Brain microvascular endothelial cell (primary cell): ENCODE results near the gene LRRC10B.
A peak's percentile ranks its signal among the peaks of the same experiment; 100 is the strongest.

Source experiments
- DNase-seq: peaks from one replicate; pipeline ENCODE4 v3.0.0-alpha.2; 2020
- H3K27ac ChIP-seq: fragments of 250-450 bp; sonication (Bioruptor Pico); 2 replicates; pipeline ENCODE4 v1.5.1; 2020; ENCODE audit warnings: mild to moderate bottlenecking, moderate library complexity
- H3K27me3 ChIP-seq: fragments of 250-450 bp; sonication (Bioruptor Pico); replicated peaks from 2 replicates; pipeline ENCODE4 v1.5.1; 2020; ENCODE audit warnings: mild to moderate bottlenecking
- H3K36me3 ChIP-seq: fragments of 250-450 bp; sonication (Bioruptor Pico); replicated peaks from 2 replicates; pipeline ENCODE4 v1.5.1; 2020; ENCODE audit warnings: mild to moderate bottlenecking
- H3K4me3 ChIP-seq: 2 replicates; pipeline ENCODE4 v1.5.1; 2011; ENCODE audit warnings: low read depth, mild to moderate bottlenecking, control low read depth, low read length, moderate library complexity
- in situ Hi-C: cut with HindIII; loops from 2 replicates; pipeline ENCODE4 v1.10.0; 2017; ENCODE audit warnings: low sequenced_read_pairs, low pct_ligation_motif_present
- TF ChIP-seq, protein P1 (sequence below): IDR thresholded peaks from 2 replicates; pipeline ENCODE4 v1.5.1; 2011; ENCODE audit warnings: low read depth, mild to moderate bottlenecking, moderate library complexity, low read length, control low read depth, inconsistent platforms; ENCODE audit errors: missing control alignments

LRRC10B gene

DNA sequence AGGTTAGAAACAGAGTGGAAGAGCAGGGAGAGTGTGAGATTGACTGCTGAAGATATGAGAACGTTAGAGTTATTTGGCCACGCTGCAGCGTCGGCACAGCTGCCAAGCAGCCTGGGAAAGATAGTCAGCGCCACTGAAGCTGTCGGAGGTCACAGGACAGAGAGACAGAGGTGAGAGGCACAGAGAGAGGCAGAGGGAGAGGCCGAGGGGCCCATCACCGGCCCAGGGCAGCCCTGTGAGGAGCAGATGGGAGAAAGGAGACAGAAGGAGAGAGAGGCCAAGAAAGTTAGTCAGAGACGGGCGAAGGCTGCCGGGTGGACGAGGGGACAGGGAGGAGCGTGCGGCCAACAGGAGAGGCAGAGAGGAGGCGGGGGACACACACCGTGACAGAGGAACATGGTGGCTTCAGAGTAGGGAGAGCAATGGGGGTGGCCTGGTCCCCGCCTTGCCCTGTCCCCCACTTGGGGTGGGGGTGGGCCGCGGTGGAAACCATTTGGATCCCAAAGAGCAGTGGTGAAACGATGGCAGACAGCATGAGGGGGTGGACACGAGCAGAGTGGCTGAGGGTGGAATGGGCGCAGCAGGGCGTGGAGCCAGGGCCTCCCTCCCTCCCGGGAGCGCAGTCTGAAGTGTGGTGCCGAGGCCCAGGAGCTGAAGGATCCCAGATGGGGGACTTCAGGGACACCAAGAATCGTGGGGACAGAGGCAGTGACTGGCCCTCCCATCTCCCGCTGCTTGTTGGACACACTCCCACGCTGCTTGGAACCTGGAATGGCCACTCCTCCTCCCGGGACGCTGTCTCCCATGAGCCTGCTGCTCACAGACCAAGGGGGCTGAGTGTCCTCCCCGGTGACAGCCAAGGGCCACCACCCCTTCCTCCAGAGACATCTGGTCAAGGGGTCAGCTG is 26.6 kb downstream of the LRRC10B start:
- in situ Hi-C loops, result no loop called here
- TF ChIP-seq, protein P1, sequence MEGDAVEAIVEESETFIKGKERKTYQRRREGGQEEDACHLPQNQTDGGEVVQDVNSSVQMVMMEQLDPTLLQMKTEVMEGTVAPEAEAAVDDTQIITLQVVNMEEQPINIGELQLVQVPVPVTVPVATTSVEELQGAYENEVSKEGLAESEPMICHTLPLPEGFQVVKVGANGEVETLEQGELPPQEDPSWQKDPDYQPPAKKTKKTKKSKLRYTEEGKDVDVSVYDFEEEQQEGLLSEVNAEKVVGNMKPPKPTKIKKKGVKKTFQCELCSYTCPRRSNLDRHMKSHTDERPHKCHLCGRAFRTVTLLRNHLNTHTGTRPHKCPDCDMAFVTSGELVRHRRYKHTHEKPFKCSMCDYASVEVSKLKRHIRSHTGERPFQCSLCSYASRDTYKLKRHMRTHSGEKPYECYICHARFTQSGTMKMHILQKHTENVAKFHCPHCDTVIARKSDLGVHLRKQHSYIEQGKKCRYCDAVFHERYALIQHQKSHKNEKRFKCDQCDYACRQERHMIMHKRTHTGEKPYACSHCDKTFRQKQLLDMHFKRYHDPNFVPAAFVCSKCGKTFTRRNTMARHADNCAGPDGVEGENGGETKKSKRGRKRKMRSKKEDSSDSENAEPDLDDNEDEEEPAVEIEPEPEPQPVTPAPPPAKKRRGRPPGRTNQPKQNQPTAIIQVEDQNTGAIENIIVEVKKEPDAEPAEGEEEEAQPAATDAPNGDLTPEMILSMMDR, result no peak
- DNase-seq, result no peak
- Histone ChIP-seq H3K4me3 (no peak overlapping the region), H3K27me3 (peaks cover 8% of the 10 kb centered on the region), H3K27ac (no peak overlapping the region), H3K36me3 (no peaks in the 10 kb centered on the region)

DNA sequence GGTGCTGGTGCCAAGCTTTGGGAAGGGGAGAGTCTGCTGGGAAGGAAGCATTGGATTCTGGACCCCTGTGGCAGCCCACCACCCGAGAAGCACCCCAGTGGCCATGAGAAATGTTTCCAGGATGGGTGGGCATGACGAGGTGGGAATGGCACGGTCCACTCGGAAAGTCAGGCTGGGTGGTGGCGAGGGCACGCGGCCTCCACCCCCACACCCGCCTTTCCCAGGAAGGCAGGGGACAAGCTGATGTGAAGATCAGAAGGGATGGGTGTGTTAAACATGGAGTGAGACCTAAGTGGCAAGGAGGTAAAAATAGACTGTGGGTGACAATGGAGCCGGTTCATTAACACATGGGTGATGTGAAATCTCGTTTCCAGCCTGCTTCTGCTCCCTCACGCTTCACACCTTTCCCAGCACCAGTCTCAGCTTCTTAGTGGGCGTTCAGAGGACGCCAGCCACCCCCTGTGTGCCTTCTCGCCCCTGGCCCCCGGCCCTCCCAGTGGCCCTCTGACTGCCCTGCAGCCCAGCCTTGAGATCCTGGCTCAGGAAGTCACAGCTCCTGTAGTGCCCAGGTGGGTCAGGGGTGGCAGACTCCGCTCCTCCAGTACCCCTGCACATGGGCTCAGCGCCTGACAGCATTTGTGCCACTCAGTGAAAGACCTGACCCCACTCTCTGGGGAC is 27.6 kb downstream of the LRRC10B start:
- DNase-seq, result no peak
- no peak overlapping the region for H3K27ac ChIP-seq
- peaks cover 10% of the 10 kb centered on the region for H3K27me3 ChIP-seq

DNA sequence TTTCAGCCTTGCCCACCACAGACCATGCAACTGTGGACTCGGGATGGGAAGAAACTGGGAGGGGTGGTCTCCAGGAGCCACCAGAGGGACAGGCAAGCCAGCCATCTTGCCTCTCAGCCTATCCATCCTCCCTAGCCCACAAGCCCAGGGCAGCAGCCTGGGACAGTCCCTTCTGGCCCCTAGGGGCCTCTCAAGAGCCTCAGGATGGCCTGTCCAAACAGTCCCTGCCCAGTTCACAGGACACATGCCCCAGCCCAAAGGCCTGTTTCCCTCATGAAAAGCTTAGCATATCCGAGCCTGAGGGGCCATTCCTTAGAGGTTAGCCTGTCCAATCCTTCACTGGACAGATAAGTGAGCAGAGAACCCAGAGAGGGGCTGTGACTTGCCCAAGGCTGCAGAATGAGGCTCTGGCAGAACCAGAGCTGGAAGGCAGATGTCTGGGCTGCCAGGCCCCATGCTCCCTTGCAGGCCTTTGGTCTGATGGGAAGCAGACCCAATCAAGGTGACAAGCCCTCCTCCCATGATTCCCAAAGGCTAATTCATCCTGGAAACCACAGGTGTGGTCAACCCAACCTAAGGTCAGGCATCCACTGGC is 28.2 kb downstream of the LRRC10B start:
- DNase-seq, result no peak
- Histone ChIP-seq H3K4me3 (no peak overlapping the region), H3K27me3 (peaks cover 10% of the 10 kb centered on the region), H3K27ac (no peak overlapping the region), H3K36me3 (no peaks in the 10 kb centered on the region)
- in situ Hi-C loops, result no loop called here
- TF ChIP-seq, protein P1, result peak; percentile 1

More for the DNA sequence above, 27.6 kb downstream of the LRRC10B start:
- in situ Hi-C loops, result no loop called here
- no peaks in the 10 kb centered on the region for H3K36me3 ChIP-seq
- TF ChIP-seq, protein P1, result no peak
- no peak overlapping the region for H3K4me3 ChIP-seq

DNA sequence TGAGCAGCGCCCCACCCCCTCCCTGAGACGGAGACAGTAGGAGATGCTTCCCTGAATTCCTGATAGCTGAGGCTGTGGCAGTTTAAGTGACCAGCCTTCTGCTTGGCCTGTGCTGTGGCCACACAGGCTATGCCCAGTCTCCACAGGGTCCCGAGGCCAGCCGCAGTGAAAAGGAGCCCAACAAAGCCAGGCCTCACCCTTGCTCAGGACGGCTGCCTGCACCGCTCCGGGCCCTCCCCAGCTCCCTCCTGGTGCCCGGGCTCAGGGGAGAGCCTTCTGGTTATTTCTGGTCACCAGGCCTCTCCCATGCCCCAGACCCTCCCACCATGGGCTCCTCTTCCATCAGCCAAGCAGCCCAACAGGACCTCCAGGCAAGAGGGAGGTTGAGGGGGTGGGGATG is 28.8 kb downstream of the LRRC10B start:
- H3K4me3 ChIP-seq, result no peak overlapping the region
- H3K27me3 ChIP-seq, result peaks cover 10% of the 10 kb centered on the region
- no peaks in the 10 kb centered on the region for H3K36me3 ChIP-seq
- in situ Hi-C loops, result no loop called here
- no peak overlapping the region for H3K27ac ChIP-seq
- TF ChIP-seq, protein P1, result no peak
- DNase-seq, result no peak

DNA sequence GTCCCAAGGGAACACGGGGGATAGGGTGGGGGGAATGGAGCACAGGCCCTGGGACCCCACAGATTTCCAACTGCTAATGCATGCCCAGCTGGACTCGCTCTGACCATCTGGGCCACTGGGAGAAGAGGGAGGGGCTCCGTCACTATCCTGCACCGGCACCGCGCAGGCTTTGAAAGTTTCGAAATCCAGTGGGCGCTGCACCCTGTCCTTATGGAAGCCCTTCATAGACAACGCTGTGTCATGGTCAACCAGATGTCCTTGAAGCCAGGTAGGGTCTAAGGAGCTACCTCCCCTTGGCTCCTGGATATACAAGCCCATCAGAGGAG is 30.1 kb downstream of the LRRC10B start:
- Histone ChIP-seq H3K4me3 (no peak overlapping the region), H3K27me3 (peaks cover 10% of the 10 kb centered on the region), H3K27ac (no peak overlapping the region), H3K36me3 (no peaks in the 10 kb centered on the region)
- in situ Hi-C loops, result no loop called here
- DNase-seq, result no peak
- TF ChIP-seq, protein P1, result no peak
